Amniotic stem cell (primary cell): ENCODE data around the gene CEPT1.

Experiments
- DNase-seq: peaks from one replicate; lab custom pipeline; 2025; lab: John Stamatoyannopoulos, UW

The CEPT1 gene

DNA sequence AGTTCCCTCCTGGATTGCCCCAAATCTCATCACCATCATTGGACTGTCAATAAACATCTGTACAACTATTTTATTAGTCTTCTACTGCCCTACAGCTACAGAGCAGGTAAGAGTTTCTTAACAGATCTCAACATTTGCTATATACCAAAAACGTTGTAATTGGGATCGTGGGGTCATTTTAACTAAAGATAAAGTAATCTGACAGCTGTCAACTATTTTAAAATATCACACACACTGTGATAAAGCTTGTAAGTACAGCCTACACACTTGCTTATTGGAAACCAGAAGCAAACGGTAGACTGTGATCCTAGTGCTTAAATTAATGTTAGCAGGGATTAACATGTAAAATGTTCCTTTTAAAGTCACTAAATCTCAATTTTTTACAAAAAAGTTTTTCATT is 7.9 kb downstream of the CEPT1 start:
- DNase-seq: no peak

DNA sequence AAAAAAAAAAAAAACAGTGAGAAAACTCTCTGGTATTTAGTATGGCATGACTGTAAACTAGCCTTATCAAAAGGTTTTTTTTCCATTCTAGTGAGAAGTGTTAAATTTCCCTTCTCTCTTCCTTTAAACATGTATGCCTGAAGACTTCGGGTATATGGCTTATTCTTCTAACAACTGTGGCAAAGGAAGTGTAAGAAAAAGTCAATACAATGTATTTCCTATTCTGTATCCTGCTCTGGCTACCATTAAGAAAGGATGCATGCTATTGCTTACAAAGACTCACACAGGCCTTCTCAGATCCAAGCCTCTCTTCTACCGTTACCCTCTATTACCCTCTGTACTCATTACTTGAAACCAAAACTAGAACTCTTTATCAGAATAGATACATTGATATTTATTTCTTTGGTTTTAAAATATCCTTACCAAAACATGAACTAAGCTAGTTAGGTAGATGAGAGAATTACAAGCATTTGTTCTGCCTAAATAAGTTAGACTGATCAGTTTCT is 8.4 kb downstream of the CEPT1 start:
- DNase-seq: no peak

DNA sequence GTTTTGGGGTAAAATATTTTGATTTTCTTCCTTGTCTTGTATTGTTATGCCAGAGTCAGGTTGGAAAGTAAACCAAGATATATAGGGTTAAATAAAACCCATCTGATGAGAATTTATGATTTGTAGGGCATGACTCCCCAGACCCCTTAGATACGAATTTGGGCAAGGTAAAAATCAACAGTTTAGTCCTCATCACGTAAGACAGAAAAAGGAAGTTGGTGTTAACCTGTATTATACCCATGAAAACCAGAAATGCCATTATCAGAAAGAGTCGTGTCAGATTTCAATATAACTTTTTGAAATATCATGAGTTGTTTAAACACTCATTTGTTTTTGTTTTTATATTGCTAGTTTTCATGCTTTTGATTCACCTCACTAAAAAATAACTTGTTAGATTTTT is 11.8 kb downstream of the CEPT1 start:
- DNase-seq: no peak

DNA sequence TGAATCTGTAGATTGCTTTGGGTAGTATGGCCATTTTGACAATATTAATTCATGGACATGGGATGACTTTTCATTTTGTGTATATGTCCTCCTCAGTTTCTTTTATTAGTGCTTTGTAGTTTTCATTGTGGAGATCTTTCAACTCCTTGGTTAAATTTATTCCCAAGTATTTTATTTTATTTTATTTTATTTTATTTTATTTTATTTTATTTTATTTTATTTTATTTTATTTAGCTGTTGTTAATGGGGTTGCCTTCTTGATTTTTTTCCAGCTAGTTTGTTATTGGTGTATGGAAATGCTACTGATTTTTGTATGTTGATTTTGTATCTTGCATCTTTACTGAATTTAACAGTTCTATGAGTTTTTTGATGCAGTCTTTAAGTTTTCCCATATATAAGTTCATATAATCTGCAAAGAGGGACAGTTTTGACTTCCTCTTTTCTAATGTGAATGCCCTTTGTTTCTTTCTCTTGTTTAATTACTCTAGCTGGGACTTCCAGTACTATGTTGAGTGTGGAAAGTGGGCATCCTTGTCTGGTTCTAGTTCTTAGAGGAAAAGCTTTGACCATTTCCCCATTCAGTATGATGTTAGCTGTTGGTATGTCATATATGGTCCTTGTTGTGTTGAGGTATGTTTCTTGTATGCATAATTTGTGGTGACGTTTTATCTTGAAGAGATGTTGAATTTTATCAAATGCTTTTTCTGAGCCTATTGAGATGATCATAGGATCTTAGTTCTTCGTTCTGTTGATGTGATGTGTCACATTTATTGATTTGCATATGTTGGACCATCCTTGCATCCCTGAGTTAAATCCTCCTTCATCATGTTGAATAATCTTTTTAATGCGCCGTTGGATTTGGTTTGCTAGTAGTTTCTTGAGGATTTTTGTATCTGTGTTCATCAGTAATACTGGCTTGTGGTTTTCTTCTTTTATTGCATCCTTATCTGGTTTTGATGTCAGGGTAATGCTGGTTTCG is 14.3 kb downstream of the CEPT1 start:
- no peak for DNase-seq

DNA sequence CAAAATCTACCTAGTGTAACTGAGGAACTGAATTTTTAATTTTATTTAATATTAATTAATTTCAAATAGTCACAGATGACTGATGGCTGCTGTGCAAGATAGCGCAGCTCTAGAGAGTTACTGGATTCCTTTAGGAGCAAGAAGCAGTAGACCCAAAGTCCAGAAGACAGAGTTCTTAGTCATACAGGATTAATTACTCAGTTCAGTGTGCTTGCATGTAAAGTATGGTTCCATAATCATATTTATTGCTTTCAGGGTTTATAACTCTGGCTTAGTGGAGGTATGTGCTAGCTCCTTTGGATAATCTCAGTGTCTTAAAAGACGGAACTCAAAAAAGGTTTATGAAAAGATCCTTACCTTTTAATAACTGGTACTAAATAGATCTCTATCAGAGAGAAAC is 17.4 kb downstream of the CEPT1 start:
- DNase-seq: no peak

DNA sequence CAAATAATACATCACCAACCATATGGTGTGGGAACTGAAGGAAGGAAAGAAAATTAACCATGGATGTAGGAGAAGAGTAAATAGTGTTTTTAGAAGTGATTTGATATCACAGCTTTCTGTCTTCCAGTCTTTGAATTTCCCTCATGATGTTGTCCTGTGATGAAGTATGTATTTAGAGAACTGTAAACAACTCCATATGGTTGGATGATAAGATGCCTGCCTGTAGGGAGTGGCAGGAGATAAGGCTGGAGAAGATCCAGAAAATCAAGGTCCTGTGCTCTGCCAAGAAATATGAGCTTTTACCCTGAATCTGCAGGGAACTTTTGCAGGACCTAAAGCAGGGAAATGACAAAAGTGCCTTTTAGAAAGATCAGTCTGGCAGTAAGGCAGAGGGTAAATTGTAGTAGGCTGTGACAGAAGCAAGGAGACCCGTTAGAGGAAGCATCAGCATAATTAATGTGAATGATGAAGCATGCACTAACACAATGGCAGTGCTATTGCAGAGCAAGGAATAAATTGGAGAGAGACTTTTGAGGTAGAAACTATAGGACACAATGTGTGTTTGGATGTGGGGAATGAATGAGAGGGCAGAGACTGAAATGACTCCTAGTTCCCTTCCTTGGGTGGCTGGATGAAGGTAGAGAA is 21.9 kb downstream of the CEPT1 start:
- no peak for DNase-seq

DNA sequence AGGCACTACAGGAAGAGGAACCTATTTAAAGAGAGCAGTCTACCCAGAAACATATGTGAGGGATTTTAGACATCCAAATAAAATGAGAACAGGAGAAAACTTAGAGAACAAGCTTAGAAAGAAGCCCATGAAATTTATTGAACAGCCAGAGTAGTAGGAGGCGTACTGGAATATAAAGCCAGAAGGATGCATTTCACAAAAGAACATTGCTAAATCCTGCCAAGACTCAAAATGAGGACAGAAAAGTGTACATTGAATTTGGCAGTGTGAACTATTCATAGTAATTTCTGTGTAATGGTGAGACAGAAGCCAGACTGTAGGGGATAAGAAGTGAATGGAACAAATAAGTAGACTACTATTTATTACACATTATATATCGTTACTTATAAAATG is 22.5 kb downstream of the CEPT1 start:
- no peak for DNase-seq

DNA sequence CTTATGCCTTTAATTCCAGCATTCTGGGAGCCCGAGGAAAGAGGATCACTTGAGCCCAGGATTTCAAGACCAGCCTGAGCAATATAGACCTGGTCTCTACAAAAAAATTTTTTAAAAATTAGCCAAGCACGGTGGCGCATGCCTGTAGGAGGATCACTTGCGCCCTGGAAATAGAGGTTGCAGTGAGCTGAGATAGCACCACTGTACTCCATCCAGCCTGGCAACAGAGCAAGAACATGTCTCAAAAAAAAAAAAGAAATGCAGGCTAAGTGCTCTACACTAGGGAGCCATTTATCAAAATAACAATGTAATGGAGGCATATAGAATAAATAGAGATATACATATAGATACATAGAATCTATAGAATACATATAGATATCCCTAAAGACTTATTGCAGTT is 23.3 kb downstream of the CEPT1 start:
- DNase-seq: no peak

DNA sequence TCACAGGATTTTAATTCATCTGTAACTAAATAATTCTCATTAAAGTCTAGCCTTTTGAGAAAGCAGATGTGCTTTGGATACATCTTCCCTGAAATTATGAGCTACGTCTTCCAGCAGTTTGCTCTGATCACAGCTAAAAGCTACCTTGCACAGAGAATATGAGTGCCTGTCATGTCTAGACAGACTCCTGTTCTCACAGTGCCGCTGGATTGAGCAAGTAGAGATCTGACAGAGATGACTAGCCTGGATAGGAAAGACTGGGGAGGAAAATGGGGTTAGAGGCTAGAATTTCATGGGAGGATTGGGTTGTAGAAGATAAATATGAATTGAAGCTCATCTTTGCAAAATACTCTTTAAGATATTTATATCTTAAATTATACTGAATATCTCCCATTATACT is 24.1 kb downstream of the CEPT1 start:
- no peak for DNase-seq

DNA sequence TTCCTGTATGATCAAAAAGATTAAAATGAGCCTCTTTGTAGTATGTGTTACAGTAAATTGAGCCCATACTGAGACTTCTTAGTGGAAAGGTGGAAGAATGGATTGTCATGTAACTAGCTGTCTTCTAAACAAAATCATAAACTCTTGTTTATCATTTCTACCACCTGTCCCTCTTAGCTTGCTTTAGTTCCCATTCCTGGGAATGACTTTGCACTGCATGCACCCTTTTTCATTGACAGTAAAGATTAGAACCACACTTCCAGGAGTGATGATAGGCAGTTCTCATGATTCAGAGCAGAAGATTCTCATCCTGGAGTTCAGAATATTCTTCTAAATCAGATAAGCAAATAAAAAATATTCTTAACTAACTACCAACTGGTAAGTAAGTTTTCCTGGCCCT is 32.4 kb downstream of the CEPT1 start:
- DNase-seq: no peak

DNA sequence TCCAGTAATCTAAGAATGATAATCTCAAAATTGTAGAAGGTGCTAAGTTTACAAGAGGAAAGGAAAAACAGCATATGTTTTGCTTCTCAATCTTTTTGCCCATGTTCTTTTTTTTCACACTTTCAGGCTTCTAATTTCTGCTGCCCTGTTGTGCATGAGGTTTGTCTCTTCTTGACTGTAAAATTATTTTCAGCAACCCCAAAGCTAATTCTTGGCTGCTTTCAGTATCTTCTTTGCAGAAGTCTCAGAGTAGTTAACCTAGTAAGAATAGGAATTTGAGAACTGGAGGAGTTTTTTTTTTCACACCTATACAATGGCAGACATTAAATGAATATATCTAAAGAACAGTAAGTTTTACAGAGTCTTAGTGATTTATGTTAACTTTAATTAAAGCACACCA is 34.0 kb downstream of the CEPT1 start:
- DNase-seq: no peak

DNA sequence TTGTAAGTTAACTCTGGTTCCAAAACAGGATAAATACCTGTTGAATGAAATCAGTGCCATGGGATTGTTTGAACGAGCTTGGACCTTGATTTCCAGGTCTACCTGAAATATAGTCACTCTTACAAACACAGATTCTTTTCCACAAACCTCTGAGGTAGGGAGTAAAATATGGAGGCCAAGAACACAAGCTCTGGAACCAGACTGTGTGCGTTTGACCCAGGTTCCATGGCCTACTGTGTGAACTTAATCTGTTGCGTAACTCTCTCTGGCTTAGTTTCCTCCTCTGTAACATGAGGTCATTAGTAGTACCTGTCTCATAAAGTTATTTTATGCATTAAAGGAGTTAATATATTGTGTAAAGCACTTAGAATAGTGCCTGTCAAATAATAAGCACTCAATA is 35.3 kb downstream of the CEPT1 start:
- no peak for DNase-seq

DNA sequence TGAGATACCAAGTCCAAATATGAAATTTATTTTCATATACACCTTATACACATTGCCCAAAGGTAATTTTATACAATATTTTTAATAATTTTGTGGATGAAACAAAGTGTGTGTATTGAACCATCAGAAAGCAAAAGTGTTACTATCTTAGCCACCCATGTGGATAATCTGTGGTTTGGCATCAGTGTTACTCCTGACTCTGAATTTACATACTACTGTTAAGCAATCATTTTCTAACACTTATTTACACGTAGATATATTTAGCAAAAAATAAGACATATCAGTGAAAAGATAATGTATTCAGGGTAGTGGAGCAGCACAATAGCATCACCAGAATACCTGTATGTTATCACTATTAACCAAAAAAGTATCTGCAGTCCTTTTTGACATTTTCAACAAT is 36.7 kb downstream of the CEPT1 start:
- no peak for DNase-seq

DNA sequence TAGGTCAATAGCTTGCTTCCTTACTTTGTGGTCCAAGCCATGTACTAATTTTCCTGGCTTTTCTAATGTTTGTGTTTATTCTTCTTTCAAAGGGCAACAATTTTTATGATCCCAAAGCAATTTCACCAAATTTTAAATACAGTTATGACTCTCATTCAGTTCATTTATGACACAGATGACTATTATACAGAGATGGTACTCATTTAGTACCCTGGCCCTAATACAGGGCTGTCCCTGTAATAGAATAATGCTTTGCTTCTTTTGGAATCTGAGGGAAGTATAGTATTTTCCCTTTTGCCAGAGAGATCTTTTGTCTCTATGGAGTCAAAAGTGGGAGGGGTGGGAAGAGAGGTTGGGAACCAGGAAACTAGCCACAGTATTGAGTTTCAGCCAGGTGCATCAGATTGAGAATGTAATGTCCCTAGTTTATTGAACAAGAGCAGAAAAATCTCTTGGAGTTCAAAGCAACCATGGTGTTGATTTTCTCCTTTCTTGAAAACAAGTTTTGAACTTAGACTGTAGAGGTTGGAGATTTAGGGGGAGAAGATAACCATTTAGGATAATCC is 40.0 kb downstream of the CEPT1 start:
- DNase-seq: no peak

DNA sequence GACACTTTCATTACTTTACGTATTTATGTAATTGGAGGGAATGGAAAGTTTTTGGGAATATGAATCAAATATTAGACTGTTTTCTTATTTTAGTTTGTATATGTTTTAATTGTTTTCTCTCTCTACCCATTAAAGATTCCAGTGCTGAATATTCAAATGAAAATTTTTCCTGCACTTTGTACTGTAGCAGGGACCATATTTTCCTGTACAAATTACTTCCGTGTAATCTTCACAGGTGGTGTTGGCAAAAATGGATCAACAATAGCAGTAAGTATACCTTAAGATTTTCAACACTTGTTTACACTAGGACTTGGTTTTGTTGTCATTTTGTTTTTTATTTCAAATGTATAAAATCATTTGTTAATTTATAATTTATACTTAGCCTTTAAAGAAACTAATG is 42.0 kb downstream of the CEPT1 start:
- no peak for DNase-seq

DNA sequence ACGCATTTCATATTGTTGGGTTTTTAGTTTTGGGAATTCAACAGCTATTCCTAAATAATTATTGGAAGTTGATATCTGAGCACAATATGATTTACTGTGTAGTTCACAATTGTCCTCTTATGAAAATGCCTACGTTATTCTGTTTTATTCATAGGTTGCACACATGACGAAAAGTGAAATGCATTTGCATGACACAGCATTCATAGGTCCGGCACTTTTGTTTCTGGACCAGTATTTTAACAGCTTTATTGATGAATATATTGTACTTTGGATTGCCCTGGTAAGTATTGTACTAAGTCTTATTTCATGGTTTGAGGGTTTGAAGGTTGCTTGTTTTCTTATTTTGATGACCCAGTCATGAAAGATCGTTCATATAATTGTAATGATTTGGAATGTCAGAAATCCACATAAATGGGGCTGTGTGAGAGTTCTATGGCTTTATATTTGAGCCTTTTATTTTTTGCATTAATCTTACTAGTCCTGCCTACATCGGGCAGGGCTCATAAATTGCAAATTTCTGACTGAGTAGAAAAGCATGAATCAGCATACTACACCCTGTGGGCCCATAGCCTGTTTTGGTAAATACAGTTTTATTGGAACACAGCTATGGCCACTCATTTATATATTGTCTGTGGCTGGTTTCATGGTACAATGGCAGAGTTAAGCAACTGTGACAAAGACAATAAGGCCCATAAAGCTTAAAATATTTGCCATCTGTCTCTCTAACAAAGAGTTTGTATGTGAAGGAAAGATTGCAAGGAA is 43.5 kb downstream of the CEPT1 start:
- DNase-seq: no peak

DNA sequence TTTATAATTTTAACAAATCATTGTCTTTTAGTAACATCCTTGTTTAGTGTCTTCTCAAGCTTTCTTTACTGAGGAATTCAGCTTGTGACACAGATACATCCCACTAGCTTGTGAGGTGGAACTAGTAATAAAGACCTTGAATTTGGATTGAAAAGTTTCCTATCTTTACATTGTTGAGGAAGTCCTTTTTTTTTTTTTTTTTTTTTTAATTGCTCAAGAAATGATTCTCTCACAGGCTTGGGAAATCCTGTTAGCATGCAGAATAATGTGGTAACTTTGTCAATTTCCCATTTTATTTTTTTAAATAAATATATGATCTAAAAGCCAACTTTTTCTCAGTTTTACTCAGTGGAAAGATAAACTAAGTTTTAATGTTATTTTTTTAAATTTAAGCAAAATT is 44.6 kb downstream of the CEPT1 start:
- no peak for DNase-seq

DNA sequence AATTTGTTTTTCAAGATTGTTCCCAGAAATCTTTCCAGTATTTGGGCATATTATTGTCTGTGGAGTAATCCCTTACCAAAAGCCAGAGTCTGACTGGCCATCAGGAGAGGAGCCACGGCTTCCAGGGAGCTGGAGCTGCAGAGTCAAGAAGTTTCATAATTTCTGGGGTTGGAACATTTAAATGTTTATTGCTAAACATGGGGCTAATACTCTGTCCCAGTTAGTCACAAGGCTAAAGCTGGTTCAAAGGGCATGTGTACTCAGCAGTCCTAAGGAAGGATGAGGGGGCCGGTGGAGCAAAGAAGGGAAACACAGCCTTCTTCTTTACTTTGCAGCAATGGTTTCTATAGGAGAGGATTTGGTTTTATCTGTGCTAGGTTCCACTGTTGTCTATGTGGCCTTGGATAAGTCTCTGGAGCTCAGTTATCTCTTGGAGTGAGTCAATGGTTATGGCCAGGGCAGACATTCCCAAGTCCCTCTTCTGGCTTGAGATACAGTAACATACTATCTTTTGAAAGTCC is 51.0 kb downstream of the CEPT1 start:
- no peak for DNase-seq

DNA sequence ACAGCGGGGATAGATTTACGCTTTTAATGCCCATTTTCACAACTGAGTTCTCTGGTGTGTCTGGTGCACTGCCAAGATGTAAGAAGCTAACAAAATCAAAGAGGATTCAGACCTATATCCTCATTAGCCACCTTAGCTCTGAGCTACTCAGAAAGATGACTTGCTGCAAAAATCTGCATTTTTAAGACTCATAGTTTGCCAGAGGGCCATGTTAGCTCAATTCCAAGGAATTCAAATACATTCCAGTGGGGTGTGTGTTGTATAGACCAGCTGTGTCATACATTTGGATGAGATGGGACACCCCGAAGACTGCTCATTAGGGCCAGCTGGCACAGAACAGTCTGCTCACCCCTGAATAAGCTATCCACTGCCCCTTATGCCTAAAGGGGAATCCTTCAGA is 51.5 kb downstream of the CEPT1 start:
- DNase-seq: peak; percentile 55

DNA sequence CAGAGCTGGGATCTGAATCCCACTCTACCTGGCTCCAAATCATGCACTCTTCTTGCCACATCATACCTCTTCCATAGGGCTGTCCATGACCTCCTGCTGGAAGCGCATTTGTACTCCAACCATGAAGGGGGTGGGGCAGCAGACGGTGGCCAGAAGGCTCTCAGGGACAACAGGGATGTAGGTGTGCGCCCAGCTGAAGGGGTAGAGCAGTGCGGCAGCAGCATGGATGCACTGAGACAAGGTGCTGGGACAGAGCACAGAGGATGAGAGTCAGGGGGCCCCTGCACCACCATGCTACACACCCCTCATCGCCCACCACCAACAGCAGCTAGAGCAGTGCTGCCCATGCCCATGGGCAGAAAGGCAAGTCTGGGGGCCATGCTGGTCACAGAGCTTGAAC is 52.1 kb downstream of the CEPT1 start:
- no peak for DNase-seq

DNA sequence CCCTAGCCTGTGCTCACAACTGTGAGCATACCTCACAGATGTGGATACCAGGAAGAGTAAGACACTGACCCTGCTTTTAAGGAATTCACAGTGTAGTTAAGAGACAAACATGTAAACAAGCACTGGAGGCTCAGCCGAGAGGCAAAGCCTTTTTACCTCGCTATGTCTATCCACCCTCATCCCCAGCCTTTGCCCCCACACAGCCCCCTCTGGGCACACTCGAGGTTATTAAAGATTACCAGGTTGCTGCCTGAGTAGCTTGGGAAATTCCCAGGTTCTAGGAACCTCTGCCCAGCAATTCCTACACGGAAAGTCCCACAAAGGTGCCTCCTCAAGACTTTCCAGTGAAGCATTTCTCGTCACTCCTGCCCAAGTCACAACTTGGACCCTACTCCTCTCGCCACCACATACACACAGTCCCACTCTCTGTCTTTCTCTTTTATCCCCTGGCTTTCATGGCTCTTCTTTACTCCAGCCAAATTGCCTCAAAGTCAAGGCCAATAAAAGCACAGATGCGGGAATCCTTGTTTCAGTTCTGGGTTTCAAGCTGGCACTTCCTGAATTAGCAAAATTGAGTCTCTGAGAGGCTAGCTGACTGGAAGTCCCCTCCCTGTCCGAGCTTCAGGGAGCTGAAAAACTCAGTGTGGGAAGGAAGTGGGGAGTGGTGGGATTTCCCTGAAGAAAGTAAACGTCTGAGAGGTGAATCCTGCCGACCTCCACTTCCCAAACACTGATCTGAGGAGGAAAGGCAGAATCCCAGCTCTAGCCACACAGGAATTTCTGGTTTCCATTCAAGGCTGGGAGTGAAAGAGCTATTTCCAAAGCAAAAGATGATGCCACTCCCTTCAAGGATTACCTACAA is 52.9 kb downstream of the CEPT1 start:
- DNase-seq: no peak
